GM19467 (cell line): Measurements from ENCODE around the gene AMDHD2.

ENCODE experiments used
- ATAC-seq: cut with Tn5 transposase; IDR thresholded peaks from one replicate; pipeline ENCODE4 v1.9.1; 2021; ENCODE audit warnings: mild to moderate bottlenecking, moderate library complexity; ENCODE audit not compliant: unreplicated experiment

Gene AMDHD2

GRCh38 chr16:2482708-2483534 lies 37.2 kb upstream of the AMDHD2 start:
- no peak for ATAC-seq

DNA sequence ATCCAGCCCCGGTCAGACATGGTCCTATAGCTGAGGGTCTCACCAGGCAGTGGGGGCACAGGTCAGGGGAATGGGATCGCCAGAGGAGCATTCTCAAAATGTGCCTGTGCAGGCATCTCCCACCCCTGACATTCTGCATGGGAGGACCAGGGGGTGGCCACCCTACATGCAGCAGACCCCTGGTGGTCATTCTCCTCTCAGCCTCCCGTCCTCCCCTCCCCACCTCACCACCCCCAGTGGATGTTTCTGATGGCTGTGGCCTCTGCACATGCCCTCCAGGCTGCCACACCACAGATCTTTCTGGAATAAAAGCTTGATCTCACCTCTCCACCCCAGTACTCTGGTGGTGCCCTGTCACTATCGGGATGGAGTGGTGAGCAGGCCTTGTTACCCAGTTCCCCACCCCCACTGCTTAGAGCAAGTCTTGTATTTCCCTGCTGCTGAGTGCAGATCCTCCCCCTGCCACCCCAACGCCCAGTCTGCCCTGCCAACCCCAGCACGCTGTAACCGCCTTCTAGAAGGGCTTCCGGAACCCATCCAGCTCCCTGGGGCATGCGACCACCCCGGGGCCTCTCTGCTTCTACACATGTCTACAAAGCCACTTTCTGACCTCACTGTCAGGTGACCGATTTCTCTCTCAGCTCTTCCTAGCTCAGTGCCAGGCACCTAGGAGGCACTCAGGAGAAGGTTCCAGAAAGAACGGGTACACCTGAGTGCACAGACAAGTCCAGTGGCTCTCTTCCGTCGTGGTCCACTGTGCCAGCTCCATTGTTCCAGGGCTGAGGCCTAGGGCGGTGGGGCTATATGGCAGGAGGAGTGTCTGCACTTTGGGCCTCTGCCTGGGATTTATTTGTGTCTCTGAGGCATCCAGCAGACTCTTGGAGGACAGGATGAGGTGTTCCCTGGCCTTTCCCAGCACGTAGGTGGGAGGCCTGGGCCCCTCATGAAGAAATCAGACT lies 36.0 kb upstream of the AMDHD2 start:
- ATAC-seq, result no peak

DNA sequence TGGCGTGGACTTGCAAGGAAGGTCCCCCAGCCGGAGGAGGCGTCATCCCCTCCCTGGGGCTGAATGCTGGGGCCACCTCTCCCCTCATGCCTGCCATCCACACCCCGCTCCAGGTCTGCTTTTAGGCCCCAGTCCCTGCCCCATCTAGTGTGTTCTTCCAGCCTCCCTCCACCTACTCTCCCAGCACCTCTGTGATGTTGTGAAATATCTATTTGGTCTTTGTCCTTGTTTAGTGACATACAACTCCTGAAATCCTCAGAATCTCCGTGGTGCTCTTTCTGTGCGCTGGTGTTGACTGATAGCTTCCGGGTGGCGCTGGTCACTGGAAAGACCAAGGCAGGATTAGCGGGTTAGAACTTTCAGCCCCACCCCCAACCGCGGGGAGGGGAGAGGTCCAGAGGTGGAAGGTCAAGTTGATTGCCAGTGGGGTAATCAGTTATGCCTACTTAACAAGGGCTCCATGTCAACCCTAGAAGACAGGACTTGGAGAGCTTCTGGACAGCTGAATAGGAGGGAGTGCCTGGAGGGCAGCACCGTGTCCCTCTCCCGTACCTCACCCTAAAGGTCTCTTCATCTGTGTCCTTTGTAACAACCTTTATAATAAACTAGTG lies 35.2 kb upstream of the AMDHD2 start:
- ATAC-seq, result no peak

DNA sequence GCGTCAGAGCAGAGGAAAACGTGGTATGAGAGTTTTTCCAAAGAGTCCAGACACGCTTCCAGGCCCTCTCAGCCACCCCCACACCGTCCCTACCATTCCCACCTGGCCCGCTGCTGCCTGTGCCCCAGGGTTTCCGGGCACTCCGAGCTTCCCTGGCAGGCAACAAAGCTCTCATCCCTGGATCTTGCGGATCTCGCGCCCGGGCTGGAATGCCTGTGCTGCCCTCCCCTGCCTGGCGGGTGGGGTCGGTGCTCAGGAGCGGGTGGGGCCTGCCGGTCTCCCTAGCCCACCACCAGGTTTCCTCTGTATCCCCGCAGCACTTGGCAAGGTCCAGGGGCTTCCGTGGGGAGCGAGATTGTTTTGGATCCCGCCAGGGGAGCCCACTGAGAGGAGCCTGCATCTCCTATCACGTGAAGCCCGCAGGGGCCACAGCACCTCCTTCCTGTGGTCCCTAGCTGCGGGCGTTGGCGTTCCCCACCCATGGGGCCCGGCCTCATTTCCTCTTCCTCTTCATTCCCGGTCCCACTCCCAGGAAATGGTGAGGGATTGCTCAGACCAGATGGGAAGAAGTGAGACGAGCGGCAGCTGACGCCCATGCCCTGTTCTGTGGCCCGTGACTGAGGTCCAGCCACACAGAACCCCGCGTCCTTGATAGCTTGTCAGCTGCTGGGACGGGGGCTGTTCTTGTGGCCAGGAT lies 34.2 kb upstream of the AMDHD2 start:
- ATAC-seq, result no peak

DNA sequence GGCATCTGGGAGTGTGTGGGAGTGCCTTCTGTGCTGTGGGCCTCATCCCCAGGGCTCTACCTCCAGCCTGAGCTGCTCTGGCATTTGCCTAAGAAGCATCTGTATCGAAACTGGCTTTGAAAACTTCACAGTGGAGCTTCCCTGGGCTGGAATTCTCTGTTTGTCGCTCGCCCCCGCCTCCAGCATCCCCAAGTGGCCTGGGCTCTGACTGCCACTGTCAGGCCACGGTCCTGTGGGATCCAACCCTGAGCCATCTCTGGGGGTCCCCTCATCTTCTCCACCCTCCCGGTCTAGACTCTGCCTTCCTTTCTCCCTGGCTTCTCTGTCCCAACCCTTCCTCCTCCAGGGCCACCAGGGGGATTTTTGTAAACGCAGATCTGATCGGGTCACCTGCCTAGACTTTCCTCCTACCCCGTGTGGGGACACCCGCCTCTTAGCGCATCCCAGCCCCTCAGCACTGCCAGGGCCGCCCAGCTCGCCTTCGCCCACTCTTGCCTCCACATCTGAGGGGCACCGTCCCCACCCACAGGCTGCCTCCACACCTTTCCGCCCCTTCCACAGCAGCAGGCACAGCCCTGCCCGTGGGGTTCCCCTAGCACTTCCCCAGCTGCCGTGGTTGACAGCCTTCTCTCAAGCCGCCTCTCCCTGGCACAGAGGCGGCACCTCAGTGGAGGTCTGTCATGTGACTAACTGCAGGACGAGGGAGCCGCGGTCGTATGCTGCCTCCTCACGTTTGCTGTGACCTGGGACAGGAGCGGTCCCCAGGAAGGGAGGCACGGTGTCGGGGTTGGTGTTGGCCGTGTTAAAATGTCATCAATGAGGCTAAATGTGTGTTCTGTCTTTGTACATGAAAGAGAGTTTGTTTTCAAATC lies 33.3 kb upstream of the AMDHD2 start:
- no peak for ATAC-seq

- no peak for ATAC-seq
Observed at GRCh38 chr16:2487517-2487842, 32.7 kb upstream of the AMDHD2 start.

- ATAC-seq, result no peak
Observed at GRCh38 chr16:2487903-2488531, 32.2 kb upstream of the AMDHD2 start.

GRCh38 chr16:2489581-2489980 lies 30.6 kb upstream of the AMDHD2 start:
- no peak for ATAC-seq

- no peak for ATAC-seq
Observed at GRCh38 chr16:2490190-2491105, 29.7 kb upstream of the AMDHD2 start.

DNA sequence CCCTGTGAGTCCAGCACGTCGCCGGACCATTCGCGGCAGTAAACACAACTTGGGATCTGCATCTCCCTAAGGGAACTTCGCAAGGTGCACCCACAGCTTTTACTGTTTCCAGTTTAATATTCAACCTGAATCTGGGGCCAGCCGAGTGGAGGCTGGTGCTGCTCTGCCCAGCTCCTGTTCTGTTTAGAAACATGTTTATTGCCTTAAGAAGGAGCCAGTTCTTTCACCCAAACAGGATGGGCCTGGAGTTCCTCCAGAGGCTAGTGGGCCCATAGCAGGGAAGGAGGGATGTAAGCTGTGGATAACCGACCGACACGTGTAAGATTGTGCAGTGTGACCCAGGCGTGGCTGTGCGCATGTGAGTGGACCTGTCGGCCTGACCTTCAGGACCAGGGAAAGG lies 27.9 kb upstream of the AMDHD2 start:
- no peak for ATAC-seq

GRCh38 chr16:2493605-2494004 lies 26.6 kb upstream of the AMDHD2 start:
- no peak for ATAC-seq

DNA sequence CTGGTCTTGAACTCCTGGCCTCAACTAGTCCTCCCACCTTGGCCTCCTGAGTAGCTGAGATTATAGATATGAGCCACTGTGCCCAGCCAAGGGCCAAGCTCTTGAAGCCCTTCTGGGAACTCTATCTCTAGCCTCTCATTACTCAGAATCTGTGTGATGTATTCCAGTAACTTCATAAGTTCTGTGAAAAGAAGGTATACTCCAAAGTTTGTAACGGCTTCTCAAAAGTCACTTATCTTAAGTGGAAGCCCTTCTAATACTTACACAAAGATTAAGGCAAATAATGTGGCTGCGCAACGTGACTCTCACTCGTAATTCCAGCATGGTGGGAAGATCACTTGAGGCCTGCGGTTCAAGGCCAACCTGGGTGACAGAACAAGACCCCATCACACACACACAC lies 25.6 kb upstream of the AMDHD2 start:
- no peak for ATAC-seq

GRCh38 chr16:2495041-2495440 lies 25.1 kb upstream of the AMDHD2 start:
- ATAC-seq, result no peak

DNA sequence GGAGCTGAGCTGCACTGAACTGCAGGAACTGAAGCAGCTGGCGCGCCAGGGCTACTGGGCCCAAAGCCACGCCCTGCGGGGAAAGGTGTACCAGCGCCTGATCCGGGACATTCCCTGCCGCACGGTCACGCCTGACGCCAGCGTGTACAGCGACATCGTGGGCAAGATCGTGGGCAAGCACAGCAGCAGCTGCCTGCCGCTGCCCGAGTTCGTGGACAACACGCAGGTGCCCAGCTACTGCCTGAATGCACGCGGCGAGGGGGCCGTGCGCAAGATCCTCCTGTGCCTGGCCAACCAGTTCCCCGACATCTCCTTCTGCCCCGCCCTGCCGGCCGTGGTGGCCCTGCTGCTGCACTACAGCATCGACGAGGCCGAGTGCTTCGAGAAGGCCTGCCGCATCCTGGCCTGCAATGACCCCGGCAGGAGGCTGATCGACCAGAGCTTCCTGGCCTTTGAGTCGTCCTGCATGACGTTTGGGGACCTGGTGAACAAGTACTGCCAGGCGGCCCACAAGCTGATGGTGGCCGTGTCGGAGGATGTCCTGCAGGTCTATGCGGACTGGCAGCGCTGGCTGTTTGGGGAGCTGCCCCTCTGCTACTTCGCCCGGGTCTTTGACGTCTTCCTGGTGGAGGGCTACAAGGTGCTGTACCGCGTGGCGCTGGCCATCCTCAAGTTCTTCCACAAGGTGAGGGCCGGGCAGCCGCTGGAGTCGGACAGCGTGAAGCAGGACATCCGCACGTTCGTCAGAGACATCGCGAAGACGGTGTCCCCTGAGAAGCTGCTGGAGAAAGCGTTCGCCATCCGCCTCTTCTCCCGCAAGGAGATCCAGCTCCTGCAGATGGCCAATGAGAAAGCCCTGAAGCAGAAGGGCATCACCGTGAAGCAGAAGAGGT lies 23.7 kb upstream of the AMDHD2 start:
- ATAC-seq, result no peak

- ATAC-seq, result no peak
Observed at GRCh38 chr16:2497116-2497630, 23.0 kb upstream of the AMDHD2 start.

GRCh38 chr16:2497695-2498484 lies 22.3 kb upstream of the AMDHD2 start:
- ATAC-seq, result no peak
